Measurements from ENCODE around the gene MCOLN1.

Gene MCOLN1

DNA sequence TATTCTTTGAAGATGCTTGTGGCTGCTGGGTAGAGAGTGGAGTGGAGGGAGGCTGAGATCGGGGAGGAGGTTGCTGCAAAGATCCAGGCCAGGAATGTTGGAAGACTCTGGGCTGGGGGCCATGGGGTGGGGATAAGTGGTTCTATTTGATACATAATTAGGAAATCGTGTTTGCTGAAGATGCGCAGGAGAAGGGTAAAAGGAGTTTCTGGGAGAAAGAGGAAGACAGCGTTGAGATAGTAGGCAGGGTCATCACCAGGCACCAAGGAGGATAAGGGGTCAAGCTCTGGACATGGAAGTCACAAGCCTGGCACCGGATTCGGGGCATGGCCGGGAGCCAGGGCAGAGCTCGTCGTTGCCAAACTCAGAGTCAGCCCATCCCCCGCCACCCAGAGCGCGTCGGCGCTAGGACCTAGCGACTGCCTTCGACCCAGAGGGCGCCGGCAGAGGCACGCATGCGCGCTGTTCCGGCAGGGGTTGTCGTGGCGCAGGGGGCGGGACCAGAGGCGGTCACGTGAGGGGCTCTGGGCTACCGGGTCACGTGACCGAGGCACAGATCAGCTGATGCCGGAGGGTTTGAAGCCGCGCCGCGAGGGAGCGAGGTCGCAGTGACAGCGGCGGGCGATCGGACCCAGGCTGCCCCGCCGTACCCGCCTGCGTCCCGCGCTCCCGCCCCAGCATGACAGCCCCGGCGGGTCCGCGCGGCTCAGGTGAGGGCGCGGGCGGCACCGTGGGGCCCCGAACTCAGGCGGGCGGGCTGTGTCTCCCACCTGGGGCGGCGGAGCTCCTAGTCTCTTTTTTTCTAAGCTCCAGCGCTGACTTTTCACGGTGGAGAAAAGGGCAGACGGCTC, at the start of gene MCOLN1:
TSS of gene MCOLN1 (plus strand) at position 553 of the 851 bp plus-strand sequence. CDS start at position 680, 127 bp downstream.
- peak; percentile 100 for DNase-seq (ENCODE audit: low spot score)

DNA sequence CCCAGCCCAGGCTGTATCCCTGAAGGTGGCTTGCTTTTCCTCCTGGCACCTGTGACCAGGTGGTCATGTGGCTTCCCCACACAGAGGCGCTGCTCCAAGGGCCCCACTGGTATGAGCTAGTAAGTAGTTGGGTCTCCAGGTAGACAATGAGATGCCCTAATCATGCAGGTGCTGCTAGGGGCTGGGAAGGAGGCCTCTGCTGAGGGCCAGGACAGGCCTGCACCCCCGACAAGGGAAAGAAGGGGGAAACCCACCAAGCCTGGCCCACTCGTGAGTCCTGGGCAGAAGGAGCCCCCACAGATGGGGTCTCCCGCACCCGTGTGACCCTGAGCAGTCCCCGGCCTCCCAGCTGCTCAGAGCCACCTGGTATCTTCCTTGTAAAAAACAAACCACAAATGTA, 46.8 kb upstream of the MCOLN1 start:
- DNase-seq (ENCODE audit: low spot score), result no peak

DNA sequence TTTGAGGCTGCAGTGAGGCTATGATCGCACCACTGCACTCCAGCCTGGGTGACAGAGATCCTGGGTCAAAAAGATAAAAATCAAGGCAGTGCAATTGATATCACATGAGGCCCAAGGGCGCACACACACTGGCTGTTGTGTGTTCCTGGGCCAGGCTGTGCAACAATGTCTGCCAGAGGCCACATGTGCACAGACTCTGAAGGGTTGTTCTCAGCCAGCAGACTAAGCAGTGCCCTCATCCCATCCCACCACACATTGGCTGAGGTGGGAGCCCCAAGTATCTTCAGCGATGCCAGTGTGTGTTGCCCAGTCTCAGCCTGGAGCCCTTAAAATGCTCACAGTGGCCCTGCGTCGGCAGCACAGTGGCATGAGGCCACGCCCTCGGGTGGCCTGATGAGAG, 46.2 kb upstream of the MCOLN1 start:
- DNase-seq (ENCODE audit: low spot score), result no peak

DNA sequence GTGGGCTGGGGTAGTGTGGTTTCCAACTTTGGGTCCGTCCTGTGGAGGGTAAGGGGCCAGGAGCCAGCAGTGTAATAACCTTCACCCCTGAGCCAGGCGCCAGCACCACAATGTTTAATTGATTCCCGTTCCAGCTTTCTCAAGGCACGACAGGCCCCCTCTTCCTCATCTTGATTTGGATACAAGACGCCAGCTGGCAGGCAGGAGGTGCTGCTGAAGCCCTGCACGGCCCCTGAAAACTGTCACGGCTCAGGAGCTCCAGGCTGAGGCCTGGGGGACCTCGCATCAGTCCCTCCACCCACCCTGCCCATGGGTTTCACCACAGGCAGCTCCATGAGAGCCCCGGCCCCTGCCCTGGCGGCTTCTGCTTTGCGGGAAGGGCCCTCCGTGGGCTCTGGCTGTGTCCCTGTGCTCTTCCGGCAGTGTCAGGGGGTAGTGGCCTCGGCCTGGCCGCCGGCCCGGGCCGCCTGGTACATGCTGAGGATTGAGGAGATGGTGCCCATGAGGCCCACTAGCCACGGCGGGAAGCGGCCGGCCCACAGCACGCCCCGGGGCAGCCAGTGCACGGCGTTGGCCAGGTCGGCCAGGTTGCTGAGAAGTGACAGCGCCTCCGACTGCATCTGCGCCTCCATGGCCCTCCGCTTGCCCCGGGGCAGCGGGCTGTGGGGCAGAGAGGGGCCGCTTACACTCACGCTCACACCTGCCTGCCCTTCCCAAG, 45.5 kb upstream of the MCOLN1 start:
- no peak for DNase-seq (ENCODE audit: low spot score)

DNA sequence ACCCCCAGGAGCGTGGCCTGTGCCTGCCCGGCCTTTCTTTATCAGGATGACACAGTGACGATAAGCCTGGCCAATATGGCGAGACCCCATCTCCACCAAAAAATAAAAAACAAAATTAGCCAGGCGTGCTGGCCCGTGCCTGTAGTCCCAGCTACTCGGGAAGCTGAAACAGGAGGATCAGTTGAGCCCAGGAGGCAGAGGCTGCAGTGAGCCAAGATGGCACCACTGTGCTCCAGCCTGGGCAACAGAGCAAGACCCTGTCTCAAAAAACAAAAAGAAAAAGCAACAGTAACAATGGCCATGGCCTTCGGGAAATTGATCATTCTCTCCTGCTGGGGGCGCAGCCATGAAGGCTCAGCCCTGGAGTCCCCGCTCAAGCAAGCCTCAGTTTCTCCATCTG, 44.7 kb upstream of the MCOLN1 start:
- no peak for DNase-seq (ENCODE audit: low spot score)

DNA sequence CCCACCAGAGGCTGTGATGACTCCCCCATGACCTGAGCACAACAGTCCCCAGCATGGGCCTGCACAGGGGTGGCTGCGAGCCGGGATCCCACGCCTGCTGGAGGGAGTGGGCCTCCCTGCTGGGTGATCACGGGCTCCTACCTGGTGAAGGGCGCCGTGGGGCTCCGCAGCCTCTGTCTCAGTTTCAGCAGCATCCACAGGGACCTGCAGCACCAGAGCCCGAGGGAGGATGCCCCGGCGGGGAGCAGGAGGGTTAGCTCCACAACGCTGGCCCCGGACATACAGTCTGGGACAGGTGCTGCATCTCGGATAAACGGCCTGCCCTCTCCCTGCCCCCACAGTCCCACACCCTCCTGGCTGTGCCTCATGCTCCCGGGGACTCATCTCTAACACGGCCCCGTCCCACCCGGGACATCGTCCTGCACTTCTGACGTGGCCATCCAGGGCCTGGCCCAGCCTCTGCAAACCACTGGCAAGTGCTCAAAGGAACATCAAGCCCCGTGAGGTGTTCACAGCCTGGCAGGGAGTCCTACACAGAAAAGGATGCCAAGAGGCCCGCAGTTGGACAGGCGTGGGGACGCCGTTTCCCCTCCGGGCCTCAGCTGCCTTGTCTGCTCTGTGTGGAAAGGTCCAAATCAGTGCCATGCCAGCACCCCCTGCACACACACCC, 44.1 kb upstream of the MCOLN1 start:
- DNase-seq (ENCODE audit: low spot score), result no peak

DNA sequence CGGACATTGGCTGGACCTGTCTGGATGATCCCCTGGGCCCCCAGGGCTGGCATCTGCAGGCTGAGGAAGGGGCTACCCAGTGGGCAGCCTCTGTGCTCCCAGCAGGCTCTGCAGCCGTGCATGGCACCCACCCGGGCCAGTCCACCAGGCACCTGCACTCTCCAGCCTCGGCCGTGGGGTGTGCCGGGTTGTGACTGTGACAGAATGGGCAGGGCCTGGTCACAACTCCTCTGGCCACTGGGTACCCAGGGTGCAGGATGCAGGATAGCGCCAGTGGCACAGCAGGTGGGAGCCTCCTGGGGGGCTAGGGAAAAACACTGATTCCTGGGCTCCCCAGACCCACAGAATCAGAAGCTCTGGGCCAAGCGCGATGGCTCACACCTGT, 43.6 kb upstream of the MCOLN1 start:
- DNase-seq (ENCODE audit: low spot score), result no peak

DNA sequence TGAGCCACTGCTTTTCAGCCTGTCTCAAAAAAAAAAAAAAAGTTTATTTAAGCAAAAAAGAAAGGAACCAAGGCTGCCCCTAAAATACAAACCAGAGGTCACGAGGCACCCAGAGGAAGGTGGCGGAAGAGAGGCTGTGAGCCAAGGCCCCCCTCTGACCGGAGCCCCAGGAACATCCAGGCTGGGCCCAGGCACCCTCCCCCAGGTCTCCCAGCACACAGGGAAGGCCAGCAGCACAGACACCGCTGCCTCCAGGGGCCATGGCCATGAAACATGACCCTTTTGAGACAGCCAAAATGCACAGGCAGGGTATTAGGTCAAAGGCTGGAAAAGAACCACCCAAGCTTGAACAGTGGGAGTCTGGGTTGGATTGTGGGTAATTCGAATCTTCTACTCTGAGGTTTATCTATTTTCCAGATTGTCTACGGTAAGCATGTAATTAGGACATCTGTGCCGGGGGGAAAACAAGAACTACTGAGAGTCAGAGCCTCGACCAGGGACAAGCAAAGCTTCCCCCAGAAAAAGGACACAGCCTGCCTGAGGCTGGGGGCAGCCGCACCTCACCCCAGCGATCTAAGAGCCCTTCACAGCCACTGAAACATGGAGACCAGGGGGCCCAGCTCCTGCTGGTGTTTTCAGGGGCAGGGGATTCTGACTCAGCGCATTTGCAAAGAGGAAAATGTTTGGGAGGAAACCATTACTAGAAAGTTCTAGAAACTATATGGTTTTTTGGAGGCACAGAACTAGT, 42.0 kb upstream of the MCOLN1 start:
- DNase-seq (ENCODE audit: low spot score), result no peak

DNA sequence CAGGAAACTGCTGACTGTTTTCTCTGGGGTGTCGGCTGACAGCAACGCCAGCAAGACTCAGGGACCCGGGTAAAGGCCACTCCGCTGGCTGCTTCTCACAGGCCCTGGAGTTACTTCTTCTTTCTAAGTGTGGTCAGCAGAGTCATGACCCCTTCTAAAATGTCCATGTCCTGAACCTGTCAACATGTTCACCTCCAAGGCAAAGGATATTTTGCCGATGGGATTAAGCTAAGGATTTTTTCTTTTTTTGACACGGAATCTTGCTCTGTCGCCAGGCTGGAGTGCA, 41.5 kb upstream of the MCOLN1 start:
- no peak for DNase-seq (ENCODE audit: low spot score)

DNA sequence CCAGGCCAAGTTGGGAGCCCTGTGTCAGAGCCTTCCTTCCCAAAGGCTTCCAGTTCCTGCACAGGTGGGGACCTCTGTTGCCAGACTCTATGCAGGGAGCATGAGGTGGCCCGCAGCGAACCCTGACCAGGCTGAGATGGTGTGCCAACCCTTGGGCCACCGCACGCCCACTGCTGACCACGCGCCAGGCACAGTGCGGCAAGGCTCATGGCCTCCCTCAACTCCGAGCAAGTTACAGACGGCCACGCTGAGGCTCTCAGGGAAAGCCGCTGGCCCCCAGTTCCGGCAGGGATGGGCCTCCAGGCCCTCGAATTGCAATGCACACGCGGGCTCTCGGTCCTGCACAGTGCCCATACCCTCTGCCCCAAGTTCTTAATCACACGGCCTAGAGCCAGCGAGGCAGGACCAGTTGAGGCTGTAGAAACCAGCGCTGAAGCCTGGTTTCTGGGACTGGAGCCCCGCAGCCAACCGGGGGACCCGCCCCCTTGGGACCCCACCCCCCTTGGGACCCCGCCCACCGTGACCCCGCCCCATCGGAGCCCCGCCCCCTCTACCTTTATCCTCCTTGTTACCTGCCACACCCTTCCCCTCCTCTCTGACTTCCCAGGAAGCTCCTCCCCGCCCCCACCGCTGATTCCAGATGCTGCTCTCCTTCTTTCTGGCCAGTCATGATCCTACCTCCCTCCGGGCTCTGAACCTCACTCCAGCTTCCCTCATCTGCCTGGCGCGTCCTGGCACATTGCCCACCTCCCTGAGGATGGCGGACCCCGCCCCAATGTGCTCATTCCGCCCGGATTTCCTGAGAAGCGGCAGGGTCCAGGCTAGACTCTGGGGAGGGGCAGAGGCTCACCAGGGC, 39.6 kb upstream of the MCOLN1 start:
- no peak for DNase-seq (ENCODE audit: low spot score)

DNA sequence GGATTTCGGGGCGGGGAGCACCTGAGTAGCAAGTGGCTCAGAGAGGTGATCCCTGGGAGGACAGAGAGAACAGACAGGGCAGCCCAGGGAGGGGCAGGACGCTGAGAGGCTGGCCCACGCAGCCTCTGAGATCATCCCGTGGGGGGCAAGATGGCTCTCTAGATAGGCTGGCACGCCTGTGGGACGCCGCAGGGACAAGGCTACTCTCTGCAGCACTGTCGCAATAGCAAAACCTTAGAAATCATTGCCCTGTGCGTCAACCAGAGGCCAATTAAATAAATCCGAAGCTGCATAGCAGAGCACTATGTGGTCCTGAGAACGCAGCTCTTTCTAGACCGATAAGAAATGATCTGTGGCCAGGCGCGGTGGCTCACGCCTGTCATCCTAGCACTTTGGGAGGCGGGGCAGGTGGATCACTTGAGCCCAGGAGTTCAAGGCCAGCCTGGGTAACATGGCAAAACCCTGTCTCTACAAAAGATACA, 38.7 kb upstream of the MCOLN1 start:
- DNase-seq (ENCODE audit: low spot score), result no peak

DNA sequence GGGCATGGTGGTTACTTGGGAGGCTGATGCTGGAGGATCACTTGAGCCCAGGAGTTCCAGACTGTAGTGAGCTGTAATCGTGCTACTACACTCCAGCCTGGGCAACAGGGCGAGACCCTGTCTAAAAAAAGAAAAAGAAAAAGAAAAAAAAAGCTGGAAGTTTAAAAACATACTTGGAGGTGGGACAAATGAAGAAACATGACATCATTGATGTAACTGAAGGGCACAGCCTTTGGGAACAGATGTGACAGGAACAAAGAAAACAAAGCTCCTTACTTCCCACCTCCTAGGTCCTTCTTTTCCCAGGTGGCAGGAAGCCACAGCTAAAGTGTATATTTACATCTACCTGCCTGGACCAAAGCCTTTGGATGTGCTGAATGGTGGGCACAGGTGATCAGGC, 35.5 kb upstream of the MCOLN1 start:
- DNase-seq (ENCODE audit: low spot score), result no peak

DNA sequence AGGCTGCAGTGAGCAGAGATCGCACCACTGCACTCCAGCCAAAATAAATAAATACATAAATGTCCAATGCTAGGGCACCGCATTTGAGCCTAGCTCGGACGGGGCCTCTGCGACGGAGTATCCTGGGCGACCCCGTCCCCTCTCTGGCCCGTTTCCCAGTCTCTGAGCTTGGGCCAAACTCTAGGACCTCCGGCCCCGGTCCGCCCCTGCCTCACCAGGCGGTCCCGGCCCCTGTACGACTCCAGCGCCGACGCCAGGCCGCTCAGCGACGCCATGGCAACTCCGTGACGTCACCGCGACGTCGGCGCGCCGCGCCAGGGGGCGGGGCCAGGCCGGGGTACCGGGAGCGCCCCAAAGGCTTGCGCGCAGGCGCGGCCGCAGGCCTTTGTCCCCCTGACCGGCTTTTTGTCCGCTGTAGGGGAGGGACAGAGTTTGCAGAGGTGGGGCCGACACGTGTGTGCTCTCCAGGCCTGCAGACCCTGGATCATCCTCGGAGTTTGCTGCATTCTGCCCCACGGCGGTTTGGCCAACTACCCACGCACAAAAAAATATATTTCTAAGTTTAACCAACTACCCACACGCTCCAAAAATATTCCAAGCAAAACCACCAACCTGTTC, 33.6 kb upstream of the MCOLN1 start, which contains the start of gene PEX11G:
TSS of gene PEX11G (minus strand) at position 300 of the 618 bp plus-strand sequence. CDS start at position 275, 25 bp downstream.
- DNase-seq (ENCODE audit: low spot score), result peak; percentile 99

DNA sequence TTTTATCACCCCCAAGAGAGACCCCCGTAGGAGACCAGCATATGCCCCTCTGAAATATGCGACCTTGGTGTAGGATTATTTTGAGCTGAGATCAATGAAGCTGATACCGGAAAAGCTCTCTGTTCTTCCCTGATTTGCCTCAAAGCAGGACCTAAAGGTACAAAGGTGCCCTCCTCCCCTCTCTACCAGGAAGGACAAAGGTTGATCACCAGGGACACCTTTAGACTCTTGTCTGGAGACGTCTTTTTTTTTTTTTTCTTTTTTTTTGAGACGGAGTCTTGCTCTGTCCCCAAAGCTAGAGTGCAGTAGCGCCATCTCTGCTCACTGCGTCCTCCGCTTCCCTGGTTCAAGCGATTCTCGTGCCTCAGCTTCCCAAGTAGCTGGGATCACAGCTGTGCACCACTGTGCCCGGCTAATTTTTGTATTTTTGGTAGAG, 32.8 kb upstream of the MCOLN1 start:
- DNase-seq (ENCODE audit: low spot score), result no peak

DNA sequence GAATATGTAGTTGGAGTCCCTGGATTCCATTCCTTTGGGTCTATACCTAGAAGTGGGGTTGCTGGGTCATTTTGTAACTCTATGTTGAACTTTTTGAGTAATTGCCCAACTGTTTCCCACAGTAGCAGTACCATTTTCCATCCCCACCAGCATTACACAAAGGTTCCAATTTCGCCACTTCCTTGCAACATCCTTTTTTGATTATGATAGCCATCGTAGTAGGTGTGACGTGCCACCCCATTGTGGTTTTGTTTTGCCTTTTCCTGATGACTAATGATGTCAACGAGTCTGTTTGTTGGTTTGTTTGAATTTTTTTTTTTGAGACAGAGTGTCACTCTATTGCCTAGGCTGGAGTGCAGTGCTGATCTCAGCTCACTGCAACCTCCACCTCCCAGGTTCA, 30.3 kb upstream of the MCOLN1 start:
- DNase-seq (ENCODE audit: low spot score), result peak; percentile 62

DNA sequence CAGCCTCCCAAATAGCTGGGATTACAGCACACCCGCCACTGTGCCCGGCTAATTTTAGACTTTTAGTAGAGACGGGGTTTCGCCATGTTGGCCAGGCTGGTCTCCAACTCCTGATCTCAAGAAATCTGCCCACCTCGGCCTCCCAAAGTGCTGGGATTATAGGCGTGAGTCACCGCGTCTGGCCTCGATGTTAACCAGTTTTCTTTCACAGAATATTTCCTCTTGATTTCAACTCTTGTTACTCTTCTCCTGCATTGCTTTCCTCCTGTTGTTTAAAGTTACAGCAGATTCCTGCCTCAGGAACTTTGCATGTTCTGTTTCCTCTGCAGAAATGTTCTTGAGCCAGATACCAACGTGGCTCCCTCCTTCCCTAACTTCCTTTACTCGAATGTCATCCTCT, 29.9 kb upstream of the MCOLN1 start:
- DNase-seq (ENCODE audit: low spot score), result no peak

DNA sequence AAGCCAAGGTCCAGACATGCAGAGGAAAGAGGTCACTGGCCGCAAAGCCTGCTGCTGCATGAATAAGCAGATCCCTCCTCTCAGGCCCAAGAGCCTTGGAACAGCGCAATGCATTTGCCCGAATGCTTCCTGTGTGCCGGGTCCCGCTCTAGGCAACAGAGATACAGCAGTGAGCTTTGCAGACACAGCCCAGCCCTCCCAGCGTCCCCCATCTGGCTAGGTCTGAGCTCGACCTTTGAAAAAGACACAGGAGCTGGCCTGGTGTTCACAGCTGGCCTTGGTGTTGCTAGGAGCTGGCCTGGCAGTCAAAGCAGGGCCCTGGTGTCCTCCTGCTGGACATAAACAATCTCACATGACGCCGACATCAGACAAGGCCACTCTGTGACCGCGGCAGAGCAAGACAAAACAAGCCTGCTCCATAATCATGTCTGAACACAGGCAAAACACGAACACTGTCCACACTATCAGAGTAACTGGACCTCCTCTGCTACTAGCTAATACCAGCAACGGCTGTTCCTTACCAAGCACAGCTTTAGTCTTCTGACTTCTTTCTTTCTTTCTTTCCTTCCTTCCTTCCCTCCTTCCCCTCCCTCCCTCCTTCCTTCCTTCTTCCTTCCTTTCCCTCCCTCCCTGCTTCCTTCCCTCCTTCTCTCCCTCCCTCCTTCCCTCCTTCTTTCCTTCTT, 27.9 kb upstream of the MCOLN1 start:
- DNase-seq (ENCODE audit: low spot score), result no peak

DNA sequence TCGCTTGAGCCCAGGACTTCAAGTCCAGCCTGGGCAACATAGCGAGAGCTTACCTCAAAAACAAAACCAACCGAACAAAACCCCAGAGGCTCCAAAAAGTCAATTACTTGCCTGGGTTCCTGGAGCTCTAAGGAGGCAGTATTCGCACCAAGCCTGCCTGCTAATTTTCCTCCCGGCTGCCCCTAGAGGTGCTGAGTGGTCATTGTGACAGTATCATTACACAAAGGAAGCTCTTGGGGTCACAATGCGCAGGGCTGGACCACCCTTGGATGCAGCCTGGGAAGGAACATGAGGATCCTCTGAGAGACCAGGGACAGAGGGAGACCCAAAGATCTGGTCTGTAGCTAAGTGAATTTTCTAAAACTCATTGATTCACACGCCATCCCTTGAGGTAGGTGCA, 25.1 kb upstream of the MCOLN1 start:
- DNase-seq (ENCODE audit: low spot score), result peak; percentile 42

DNA sequence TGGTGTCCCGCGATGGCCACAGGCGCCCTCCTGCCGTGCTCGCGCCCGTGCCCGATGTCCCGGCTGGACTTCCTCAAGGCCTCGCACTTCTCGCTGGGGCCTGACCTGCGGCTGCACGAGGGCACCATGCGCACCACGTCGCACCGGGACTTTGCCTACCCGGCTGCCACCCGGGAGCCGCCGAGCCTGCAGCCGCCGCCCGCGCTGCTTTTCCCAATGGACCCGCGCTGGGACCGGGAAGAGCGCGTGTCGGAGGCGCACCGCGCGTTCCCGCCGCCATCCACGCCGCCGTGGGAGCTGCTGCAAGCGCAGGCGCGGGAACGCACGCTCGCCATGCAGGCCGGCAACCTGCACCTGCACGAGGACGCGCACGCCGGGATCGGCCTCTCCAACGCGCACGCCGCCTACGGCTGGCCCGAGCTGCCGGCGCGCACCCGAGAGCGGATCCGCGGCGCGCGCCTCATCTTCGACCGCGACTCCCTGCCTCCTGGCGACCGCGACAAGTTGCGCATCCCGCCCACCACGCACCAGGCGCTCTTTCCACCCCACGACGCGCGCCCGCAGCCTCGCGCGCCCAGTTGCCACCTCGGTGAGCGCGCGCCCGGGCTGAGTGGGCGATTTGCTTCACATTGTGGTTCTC, 21.5 kb upstream of the MCOLN1 start:
- no peak for DNase-seq (ENCODE audit: low spot score)

DNA sequence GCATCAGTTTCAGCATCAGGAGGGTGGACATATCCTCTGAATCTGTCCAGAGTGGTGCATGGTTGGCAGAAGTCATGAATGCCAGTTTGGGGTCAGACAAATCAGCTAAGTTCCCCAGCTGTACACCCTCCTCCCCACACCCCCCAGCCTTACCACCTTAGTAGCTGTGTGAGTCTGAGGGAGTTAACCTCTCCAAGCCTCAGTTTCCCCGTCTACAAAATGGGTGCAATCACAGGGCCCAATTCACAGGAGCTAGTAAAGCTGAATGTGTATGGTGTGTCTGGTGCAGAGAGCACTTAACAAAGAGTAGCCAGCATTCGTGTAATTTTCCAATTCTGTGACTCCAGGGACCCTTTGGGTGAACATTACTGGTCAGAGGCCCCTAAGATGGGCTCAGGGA, 19.9 kb upstream of the MCOLN1 start:
- DNase-seq (ENCODE audit: low spot score), result no peak

Data from AG08395 (cell line).